Stimulated activated naive B cell treated with anti-CD40 and anti-IgM and Interleukin-4, amounts not matched to agents 10 μg/mL and 1 μg/mL and 100 μg/mL, for 72 hours (primary cell): ENCODE measurements around the gene GABRG1.
A peak's percentile ranks its signal among the peaks of the same experiment; 100 is the strongest.

Source experiments
- ATAC-seq, 2 donors: fragments of 150-1000 bp; cut with Tn5 transposase; replicated peaks; 2 replicates each; pipeline ENCODE4 v1.10.0; 2021; ENCODE audit warnings: moderate library complexity in 1 of 2
- DNase-seq: peaks from one replicate; pipeline ENCODE4 v3.0.0; 2021
- H3K27ac Mint-ChIP-seq: one replicate; pipeline ENCODE4 v1.8.0; 2022; ENCODE audit warnings: mild to moderate bottlenecking, mixed read lengths
- H3K27me3 Mint-ChIP-seq, 2 donors: one replicate each; pipeline ENCODE4 v1.8.0; 2022; ENCODE audit warnings: mixed read lengths in 2 of 2
- H3K36me3 Mint-ChIP-seq, 2 donors: one replicate each; pipeline ENCODE4 v1.8.0; 2022; ENCODE audit warnings: mixed read lengths in 2 of 2, mild to moderate bottlenecking in 1 of 2
- H3K4me1 Mint-ChIP-seq, 2 donors: one replicate each; pipeline ENCODE4 v1.8.0; 2022; ENCODE audit warnings: mixed read lengths in 2 of 2, mild to moderate bottlenecking in 1 of 2
- H3K4me3 Mint-ChIP-seq, 2 donors: one replicate each; pipeline ENCODE4 v1.8.0; 2022; ENCODE audit warnings: mild to moderate bottlenecking in 2 of 2, mixed read lengths in 2 of 2, moderate library complexity in 1 of 2
- H3K9me3 Mint-ChIP-seq, 2 donors: one replicate each; pipeline ENCODE4 v1.8.0; 2022; ENCODE audit warnings: mixed read lengths in 2 of 2, mild to moderate bottlenecking in 1 of 2

GABRG1 gene

GRCh38 chr4:46123913-46124755, at the start of gene GABRG1:
Gene GABRG1 (minus strand): TSS chr4:46124054. CDS start chr4:46123913, 141 bp downstream.
- H3K27me3 Mint-ChIP-seq: peaks cover 0 to 13% of the 10 kb centered on the region in 2 donors
- H3K36me3 Mint-ChIP-seq: no peaks in the 10 kb centered on the region
- ATAC-seq: no peak
- peaks cover 0 to 3% of the 10 kb centered on the region in 2 donors for H3K9me3 Mint-ChIP-seq
- peak within 1 kb of the TSS; percentile 42 for H3K27ac Mint-ChIP-seq
- H3K4me1 Mint-ChIP-seq: no peaks in the 10 kb centered on the region
- DNase-seq: no peak
- no peak within 1 kb of the TSS for H3K4me3 Mint-ChIP-seq

- Mint-ChIP-seq H3K27me3 (no peaks in the 10 kb centered on the region), H3K9me3 (peaks cover 8 to 12% of the 10 kb centered on the region in 2 donors), H3K4me1 (no peaks in the 10 kb centered on the region), H3K36me3 (no peaks in the 10 kb centered on the region), H3K4me3 (no peak overlapping the region), H3K27ac (no peak overlapping the region)
- no peak for ATAC-seq
- DNase-seq: no peak
Observed at GRCh38 chr4:46146993-46147392, 23.1 kb upstream of the GABRG1 start.

DNA sequence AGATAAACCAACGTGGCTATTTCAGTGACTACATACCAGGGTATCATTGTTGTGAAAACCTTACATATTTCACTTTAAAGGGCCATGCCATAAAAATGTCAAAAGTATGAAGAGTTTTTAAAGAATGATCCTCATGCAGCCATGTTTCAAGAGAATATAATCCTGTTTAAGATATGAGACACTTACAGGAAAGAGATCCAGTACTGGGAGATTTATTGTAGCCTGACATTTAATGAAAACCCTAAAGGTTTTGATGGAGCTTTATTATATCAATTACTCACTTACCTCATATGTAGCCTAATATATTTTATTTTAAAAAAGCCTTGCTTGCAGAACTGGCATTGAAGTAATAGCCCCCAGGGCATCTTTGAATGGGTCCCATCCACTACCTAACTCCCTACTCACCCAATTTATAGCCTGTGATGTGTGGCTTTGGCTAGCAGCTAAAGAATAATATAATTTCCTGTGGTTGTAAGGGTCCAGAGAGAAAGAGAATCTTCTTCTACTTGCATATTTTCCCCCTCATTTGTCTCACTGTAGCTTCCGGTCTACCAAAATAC, 7.7 kb upstream of the GABRG1 start:
- peaks cover 0 to 2% of the 10 kb centered on the region in 2 donors for H3K9me3 Mint-ChIP-seq
- H3K4me1 Mint-ChIP-seq: no peaks in the 10 kb centered on the region
- no peak for DNase-seq
- no peak for ATAC-seq
- H3K27ac Mint-ChIP-seq: no peak overlapping the region
- no peaks in the 10 kb centered on the region for H3K36me3 Mint-ChIP-seq
- H3K4me3 Mint-ChIP-seq: no peak overlapping the region
- no peaks in the 10 kb centered on the region for H3K27me3 Mint-ChIP-seq

GRCh38 chr4:46124773-46125413, 1.0 kb upstream of the GABRG1 start:
- H3K27me3 Mint-ChIP-seq: peaks cover 0 to 13% of the 10 kb centered on the region in 2 donors
- H3K27ac Mint-ChIP-seq: peak overlapping the region; percentile 42
- peaks cover 0 to 3% of the 10 kb centered on the region in 2 donors for H3K9me3 Mint-ChIP-seq
- no peak overlapping the region for H3K4me3 Mint-ChIP-seq
- no peak for ATAC-seq
- no peaks in the 10 kb centered on the region for H3K4me1 Mint-ChIP-seq
- H3K36me3 Mint-ChIP-seq: no peaks in the 10 kb centered on the region
- DNase-seq: no peak

DNA sequence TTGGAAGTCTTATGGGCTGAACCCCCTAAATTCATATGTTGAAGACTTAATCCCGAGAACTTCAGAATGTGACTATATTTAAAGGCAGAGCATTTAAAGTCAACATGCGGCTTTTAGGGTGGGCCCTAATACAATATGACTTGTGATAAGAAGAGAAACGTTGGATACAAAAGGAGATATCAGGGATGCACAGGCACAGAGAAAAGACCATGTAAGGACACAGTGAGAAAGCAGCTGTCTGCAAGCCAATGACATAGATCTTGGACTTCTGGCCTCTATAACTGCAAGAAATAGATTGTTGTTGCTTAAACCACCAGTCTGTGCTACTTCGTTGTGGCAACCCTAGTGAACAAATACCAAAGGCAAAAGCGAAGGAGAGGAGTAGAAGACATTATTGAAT, 42.2 kb downstream of the GABRG1 start:
- Mint-ChIP-seq H3K9me3 (no peaks in the 10 kb centered on the region), H3K36me3 (no peaks in the 10 kb centered on the region), H3K27ac (no peak overlapping the region)

GRCh38 chr4:46081248-46081647, 42.6 kb downstream of the GABRG1 start:
- H3K36me3 Mint-ChIP-seq: no peaks in the 10 kb centered on the region
- H3K4me1 Mint-ChIP-seq: no peaks in the 10 kb centered on the region
- no peaks in the 10 kb centered on the region for H3K9me3 Mint-ChIP-seq
- H3K27ac Mint-ChIP-seq: no peak overlapping the region
- DNase-seq (no peak), ATAC-seq (no peak)
- H3K4me3 Mint-ChIP-seq: no peak overlapping the region
- no peaks in the 10 kb centered on the region for H3K27me3 Mint-ChIP-seq

More for the DNA sequence above, 42.2 kb downstream of the GABRG1 start:
- no peak overlapping the region for H3K4me3 Mint-ChIP-seq
- H3K4me1 Mint-ChIP-seq: no peaks in the 10 kb centered on the region
- ATAC-seq: no peak
- no peak for DNase-seq
- no peaks in the 10 kb centered on the region for H3K27me3 Mint-ChIP-seq

GRCh38 chr4:46073778-46074177, 50.1 kb downstream of the GABRG1 start:
- DNase-seq: no peak
- Mint-ChIP-seq H3K36me3 (no peaks in the 10 kb centered on the region), H3K4me1 (peaks cover 0 to 1% of the 10 kb centered on the region in 2 donors), H3K4me3 (no peak overlapping the region), H3K27me3 (no peaks in the 10 kb centered on the region), H3K27ac (no peak overlapping the region), H3K9me3 (no peaks in the 10 kb centered on the region)
- ATAC-seq: peak; percentile 56 to 59

DNA sequence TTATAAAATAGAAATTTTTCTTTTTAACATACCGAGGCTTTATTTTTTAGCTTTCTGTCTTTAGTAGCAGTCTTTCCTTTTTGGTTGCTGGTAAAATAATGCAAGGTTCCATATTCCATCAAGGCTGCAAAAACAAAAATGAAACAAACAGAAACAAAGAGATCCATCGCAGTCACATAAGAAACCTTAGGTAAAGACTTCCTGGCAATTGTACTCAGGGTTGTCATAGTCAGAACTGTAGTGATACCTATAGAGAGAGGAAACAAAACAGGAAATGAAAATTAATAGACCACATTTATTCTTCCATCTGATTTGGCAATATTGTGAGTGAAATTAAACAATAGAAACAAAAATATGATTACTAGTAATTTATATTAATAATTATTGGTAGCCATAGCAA, 72.5 kb downstream of the GABRG1 start:
- H3K9me3 Mint-ChIP-seq: peaks cover 0 to 3% of the 10 kb centered on the region in 2 donors
- H3K27me3 Mint-ChIP-seq: no peaks in the 10 kb centered on the region
- no peaks in the 10 kb centered on the region for H3K36me3 Mint-ChIP-seq
- no peaks in the 10 kb centered on the region for H3K4me1 Mint-ChIP-seq
- ATAC-seq: no peak
- DNase-seq: no peak
- H3K27ac Mint-ChIP-seq: no peak overlapping the region
- H3K4me3 Mint-ChIP-seq: no peak overlapping the region

GRCh38 chr4:46032056-46032455, 91.8 kb downstream of the GABRG1 start:
- Mint-ChIP-seq H3K27me3 (no peaks in the 10 kb centered on the region), H3K9me3 (peaks cover 0 to 7% of the 10 kb centered on the region in 2 donors), H3K4me3 (no peak overlapping the region), H3K36me3 (no peaks in the 10 kb centered on the region), H3K27ac (no peak overlapping the region), H3K4me1 (no peaks in the 10 kb centered on the region)
- DNase-seq (no peak), ATAC-seq (no peak)

DNA sequence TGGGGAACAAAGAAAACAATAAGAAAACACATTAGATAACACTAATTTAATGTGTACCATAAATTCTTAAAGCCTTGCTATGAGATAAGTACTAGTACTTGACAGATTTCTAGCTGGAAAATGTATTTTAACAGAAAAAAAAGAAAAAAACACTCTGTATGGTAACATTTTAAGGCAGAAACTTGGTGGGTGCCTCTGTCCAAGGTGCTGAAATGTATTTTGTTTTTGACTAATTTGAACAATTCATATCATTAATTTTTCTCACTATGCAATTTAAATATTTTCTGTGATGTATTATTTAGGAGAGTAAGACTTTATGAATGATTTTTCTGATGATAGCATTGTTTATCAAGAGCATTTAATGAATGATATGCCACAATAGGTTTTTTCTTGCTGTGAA, 107.5 kb downstream of the GABRG1 start:
- no peaks in the 10 kb centered on the region for H3K4me1 Mint-ChIP-seq
- no peaks in the 10 kb centered on the region for H3K9me3 Mint-ChIP-seq
- no peak overlapping the region for H3K4me3 Mint-ChIP-seq

GRCh38 chr4:45992728-45993127, 131.1 kb downstream of the GABRG1 start:
- no peak for DNase-seq
- Mint-ChIP-seq H3K4me1 (no peaks in the 10 kb centered on the region), H3K36me3 (no peaks in the 10 kb centered on the region), H3K4me3 (no peak overlapping the region), H3K27me3 (no peaks in the 10 kb centered on the region), H3K9me3 (peaks cover 6 to 7% of the 10 kb centered on the region in 2 donors), H3K27ac (no peak overlapping the region)
- ATAC-seq: no peak

More for the DNA sequence above, 107.5 kb downstream of the GABRG1 start:
- Mint-ChIP-seq H3K36me3 (no peaks in the 10 kb centered on the region), H3K27ac (no peak overlapping the region), H3K27me3 (no peaks in the 10 kb centered on the region)
- no peak for DNase-seq
- ATAC-seq: no peak

GRCh38 chr4:45989775-45990174, 134.1 kb downstream of the GABRG1 start:
- Mint-ChIP-seq H3K27me3 (no peaks in the 10 kb centered on the region), H3K36me3 (no peaks in the 10 kb centered on the region), H3K4me3 (no peak overlapping the region), H3K27ac (no peak overlapping the region), H3K9me3 (peaks cover 3 to 4% of the 10 kb centered on the region in 2 donors), H3K4me1 (no peaks in the 10 kb centered on the region)
- ATAC-seq (no peak), DNase-seq (no peak)

- H3K27ac Mint-ChIP-seq: no peak overlapping the region
- no peaks in the 10 kb centered on the region for H3K36me3 Mint-ChIP-seq
- ATAC-seq (no peak), DNase-seq (no peak)
- no peaks in the 10 kb centered on the region for H3K27me3 Mint-ChIP-seq
- no peak overlapping the region for H3K4me3 Mint-ChIP-seq
- H3K9me3 Mint-ChIP-seq: peaks cover 3 to 4% of the 10 kb centered on the region in 2 donors
- no peaks in the 10 kb centered on the region for H3K4me1 Mint-ChIP-seq
Observed at GRCh38 chr4:45987858-45988257, 136.0 kb downstream of the GABRG1 start.
